K562 (cell line): ENCODE data around the gene NPEPPS. TPM values are rescaled to one million over a fixed set of nuclear protein-coding genes. Genes with fewer than 3 reads are reported as not detected.

Experiments
- ATAC-seq: fragments of 200-7000 bp; cut with Tn5 transposase; 3 replicates; pipeline ENCODE4 v1.9.1; 2020; ENCODE audit warnings: moderate library complexity
- BruUV-seq: library from RNA; stranded (reverse); fragments of 400-500 nt; replicated peaks from 2 replicates; lab custom pipeline; 2021; lab: Mats Ljungman, UMichigan
- CTCF ChIA-PET: fragments of 300-600 bp; formaldehyde crosslinking; extraction: SDS; loops from one replicate; lab custom pipeline; 2021; ENCODE audit warnings: low intra/inter-chr PET ratio; lab: Yijun Ruan, JAX
- POLR2A ChIA-PET: fragments of 300-600, 350-650 bp; sonication (Branson Sonifier 250); formaldehyde crosslinking; extraction: SDS; loops from one replicate; lab custom pipeline; 2021; ENCODE audit warnings: antibody characterized with exemption, inconsistent platforms; lab: Yijun Ruan, JAX
- DNase-seq, 4 experiments: peaks; one replicate each; pipeline versions ENCODE4 v3.0.0 to v3.0.0-alpha.2; 2011 to 2018; ENCODE audit warnings: low spot score in 3 of 4, mixed read lengths in 3 of 4; ENCODE audit errors: extremely low read depth in 1 of 4
- FAIRE-seq: peaks from 2 replicates; lab custom pipeline; 2011; peaks lifted over from hg19 to GRCh38; lab: Jason Lieb, UNC
- H2AFZ ChIP-seq: 2 replicates; pipeline ENCODE4 v1.6.0; 2011; ENCODE audit warnings: low read depth, low read length, control low read depth, inconsistent platforms
- H3K27ac ChIP-seq: fragments of 200-600 bp; 3 replicates; pipeline ENCODE4 v1.8.0; 2011; ENCODE audit warnings: low read depth, mild to moderate bottlenecking, control low read depth, inconsistent platforms, low read length, moderate library complexity, mixed read lengths; ENCODE audit errors: extremely low read depth
- H3K27me3 ChIP-seq, 2 experiments: fragments of 300-600 bp in 1 of 2; 2 replicates in 1 of 2; 3 replicates in 1 of 2; pipeline versions ENCODE4 v1.6.0 to v1.8.0; 2011; ENCODE audit warnings: inconsistent platforms in 2 of 2, low read length in 2 of 2, mild to moderate bottlenecking in 1 of 2, mixed read lengths in 1 of 2, moderate library complexity in 1 of 2; ENCODE audit not compliant: control insufficient read depth in 2 of 2, insufficient read depth in 2 of 2
- H3K36me3 ChIP-seq: fragments of 300-600 bp; 3 replicates; pipeline ENCODE4 v1.8.0; 2011; ENCODE audit warnings: mild to moderate bottlenecking, low read length, inconsistent platforms; ENCODE audit not compliant: control insufficient read depth, insufficient read depth
- H3K4me1 ChIP-seq, 2 experiments: fragments of 200-600 bp in 1 of 2; replicated peaks in 1 of 2; 2 replicates in 1 of 2; 3 replicates in 1 of 2; pipeline versions ENCODE4 v1.5.1 to v1.8.0; 2011; ENCODE audit warnings: inconsistent platforms in 2 of 2, low read length in 2 of 2, mild to moderate bottlenecking in 1 of 2, mixed read lengths in 1 of 2, moderate library complexity in 1 of 2; ENCODE audit not compliant: control insufficient read depth in 2 of 2, insufficient read depth in 2 of 2
- H3K4me2 ChIP-seq: 2 replicates; pipeline ENCODE4 v1.6.1; 2011; ENCODE audit warnings: low read length, control low read depth, inconsistent platforms, mixed read lengths; ENCODE audit not compliant: insufficient read depth
- H3K4me3 ChIP-seq: fragments of 200-600 bp; sonication (generic), shearing (Covaris generic); 2 replicates; pipeline ENCODE4 v1.5.1; 2016; ENCODE audit warnings: control low read depth, inconsistent platforms
- H3K79me2 ChIP-seq: fragments of 200-600 bp; 3 replicates; pipeline ENCODE4 v1.8.0; 2011; ENCODE audit warnings: low read length, inconsistent platforms; ENCODE audit not compliant: control insufficient read depth, insufficient read depth
- H3K9ac ChIP-seq, 2 experiments: 2 replicates each; pipeline versions ENCODE4 v1.6.0 to v1.6.1; 2011; ENCODE audit warnings: low read depth in 2 of 2, low read length in 2 of 2, control low read depth in 1 of 2, inconsistent platforms in 1 of 2, mild to moderate bottlenecking in 1 of 2, mixed read lengths in 1 of 2; ENCODE audit not compliant: insufficient read depth in 1 of 2
- H3K9me1 ChIP-seq: one replicate; pipeline ENCODE4 v1.6.0; 2011; ENCODE audit warnings: inconsistent platforms, mild to moderate bottlenecking, low read length, moderate library complexity; ENCODE audit not compliant: control insufficient read depth, insufficient read depth
- H3K9me3 ChIP-seq: replicated peaks from 2 replicates; pipeline ENCODE4 v1.5.1; 2011; ENCODE audit warnings: low read depth, low read length, inconsistent platforms; ENCODE audit not compliant: control insufficient read depth, insufficient read depth
- H4K20me1 ChIP-seq: replicated peaks from 2 replicates; pipeline ENCODE4 v1.6.1; 2011; ENCODE audit warnings: low read length, inconsistent platforms, mixed read lengths; ENCODE audit not compliant: control insufficient read depth, insufficient read depth
- BRF1 ChIP-seq: IDR thresholded peaks from 3 replicates; pipeline ENCODE4 v1.6.1; 2011; ENCODE audit warnings: borderline replicate concordance, mild to moderate bottlenecking; ENCODE audit not compliant: insufficient read length; ENCODE audit errors: extremely low read depth
- CREB1 ChIP-seq, 2 experiments: sonication (generic) in 1 of 2; formaldehyde crosslinking in 1 of 2; IDR thresholded peaks; 2 replicates each; pipeline versions ENCODE4 v1.6.1 to v1.8.0; 2012 to 2022; ENCODE audit warnings: inconsistent platforms in 1 of 2, mild to moderate bottlenecking in 1 of 2, missing genetic modification reagents in 1 of 2, moderate library complexity in 1 of 2
- ILK ChIP-seq: fragments of 450-650 bp; IDR thresholded peaks from 2 replicates; pipeline ENCODE4 v1.6.1; 2016; ENCODE audit warnings: missing genetic modification characterization, low read depth, mild to moderate bottlenecking, missing compliant biosample characterization, moderate library complexity, borderline replicate concordance
- IRF1 ChIP-seq: sonication (generic); formaldehyde crosslinking; IDR thresholded peaks from 2 replicates; pipeline ENCODE4 v1.8.0; 2022; ENCODE audit warnings: missing genetic modification reagents, mild to moderate bottlenecking, borderline replicate concordance
- KAT2B ChIP-seq: IDR thresholded peaks from one replicate; pipeline ENCODE4 v1.6.1; 2012; ENCODE audit warnings: low read depth, mild to moderate bottlenecking, control low read depth, inconsistent platforms, low read length, moderate library complexity
- MAFF ChIP-seq: IDR thresholded peaks from 2 replicates; pipeline ENCODE4 v1.6.1; 2012; ENCODE audit warnings: low read length, improper control_type of control experiment
- NBN ChIP-seq: fragments of 450-650 bp; IDR thresholded peaks from 2 replicates; pipeline ENCODE4 v1.6.1; 2016; ENCODE audit warnings: low read depth, mild to moderate bottlenecking
- SMARCB1 ChIP-seq: IDR thresholded peaks from 2 replicates; pipeline ENCODE4 v1.6.1; 2011; ENCODE audit warnings: improper control_type of control experiment, low read depth; ENCODE audit not compliant: insufficient read length
- SRSF3 ChIP-seq: fragments of 200-400 bp; formaldehyde crosslinking; IDR thresholded peaks from 2 replicates; pipeline ENCODE4 v1.6.1; 2016; ENCODE audit warnings: mild to moderate bottlenecking, low read length, moderate library complexity; ENCODE audit not compliant: insufficient read depth
- ZFP1 ChIP-seq: fragments of 450-650 bp; formaldehyde crosslinking; IDR thresholded peaks from 2 replicates; pipeline ENCODE4 v1.4.0; 2020; ENCODE audit warnings: mild to moderate bottlenecking, mixed read lengths
- ZNF212 ChIP-seq: fragments of 450-650 bp; formaldehyde crosslinking; IDR thresholded peaks from 2 replicates; pipeline ENCODE4 v1.4.0; 2020; ENCODE audit warnings: mild to moderate bottlenecking
- WGBS: fragments of 100-300 bp; shearing (Covaris generic); methylation state at CpG from one replicate; pipeline ENCODE4 v1.1.6; 2016; ENCODE audit warnings: low coverage, mixed read lengths; ENCODE audit not compliant: insufficient coverage; ENCODE audit errors: missing lambda C conversion rate; 5-methylcytosine and 5-hydroxymethylcytosine counted together
- in situ Hi-C: fragments of 300-500 bp; cut with MboI; formaldehyde crosslinking; loops from 4 replicates; pipeline ENCODE4 v1.15.0; 2018; ENCODE audit warnings: inconsistent platforms, mixed read lengths
- intact Hi-C: fragments of 100-400 bp; cut with micrococcal nuclease; formaldehyde crosslinking; loops from 2 replicates; pipeline ENCODE4 v1.14.2; 2022
- polyA plus RNA-seq, 8 experiments: library from polyadenylated mRNA; depleted of rRNA in 4 of 8; stranded (reverse) in 5 of 8; unstranded in 3 of 8; fragments of >200 nt; fragmentation: Nextera tagmentation in 2 of 8; fragmentation: Illumina TruSeq in 1 of 8; extraction: Ambion mirVana in 2 of 8; extraction: Trizol in 1 of 8; gene quantifications; 2 replicates each; pipeline versions ENCODE4 v1.2.1 to v1.2.3, GENCODE V29; 2011 to 2014; ENCODE audit warnings: inconsistent platforms in 1 of 8, missing spikeins in 1 of 8
- total RNA-seq, 7 experiments: library from RNA; depleted of rRNA in 6 of 7; stranded (reverse); fragments of >200 nt in 6 of 7; fragmentation: Illumina TruSeq in 2 of 7; extraction: Trizol in 2 of 7; gene quantifications; 2 replicates each; pipeline versions ENCODE4 v1.2.1 to v1.2.3, GENCODE V29; 2011 to 2021; ENCODE audit warnings: low replicate concordance in 1 of 7

Gene NPEPPS
- total and polyA plus RNA-seq, 9 of the 15 experiments (the other 6 are each of a cell fraction or from before 2014, with no cell fraction given), result 21.4 to 108 (median 46.0) TPM

GRCh38 chr17:47640076-47640475 is 109.2 kb downstream of the NPEPPS start:
- in situ Hi-C loops, result no loop called here
- Histone ChIP-seq H3K4me2 (no peak overlapping the region), H2AFZ (no peak overlapping the region), H4K20me1 (no peaks in the 10 kb centered on the region), H3K9me3 (no peaks in the 10 kb centered on the region), H3K27ac (no peak overlapping the region), H3K9me1 (no peaks in the 10 kb centered on the region), H3K4me1 (no peaks in the 10 kb centered on the region; a peak in 1 of 5 replicates), H3K79me2 (no peaks in the 10 kb centered on the region), H3K9ac (no peak overlapping the region), H3K4me3 (no peak overlapping the region), H3K27me3 (no peaks in the 10 kb centered on the region), H3K36me3 (no peaks in the 10 kb centered on the region)
- TF ChIP-seq ZNF212 (no peak), CREB1 (IDR thresholded peaks at IDR 0.05) (no peak), CREB1 (CRISPR knock-in tag; IDR thresholded peaks at IDR 0.05) (no peak), SRSF3 (no peak), SMARCB1 (no peak)
- 18% methylated on average over 3 of the region's 3 CpGs for WGBS
- POLR2A ChIA-PET, result no interaction called here
- DNase-seq (no peak), FAIRE-seq (no peak), ATAC-seq (no peak)
- intact Hi-C loops, result no loop called here
- no TSS peak for BruUV-seq
- CTCF ChIA-PET, result no interaction called here

GRCh38 chr17:47641202-47641601 is 110.3 kb downstream of the NPEPPS start:
- Histone ChIP-seq H2AFZ (no peak overlapping the region), H3K79me2 (no peaks in the 10 kb centered on the region), H3K4me3 (no peak overlapping the region), H3K36me3 (no peaks in the 10 kb centered on the region), H3K4me2 (no peak overlapping the region), H4K20me1 (no peaks in the 10 kb centered on the region), H3K9me1 (no peaks in the 10 kb centered on the region), H3K4me1 (no peaks in the 10 kb centered on the region; a peak in 1 of 5 replicates), H3K9me3 (no peaks in the 10 kb centered on the region), H3K27ac (no peak overlapping the region), H3K9ac (no peak overlapping the region), H3K27me3 (no peaks in the 10 kb centered on the region)
- in situ Hi-C loops, result no loop called here
- intact Hi-C loops, result no loop called here
- DNase-seq, result no peak
- POLR2A ChIA-PET, result no interaction called here
- CTCF ChIA-PET, result no interaction called here
- WGBS, result 54% methylated on average over 4 of the region's 4 CpGs
- FAIRE-seq, result no peak
- BruUV-seq, result no TSS peak
- no peak for ATAC-seq
- no peak for TF ChIP-seq BRF1
- no peak for TF ChIP-seq MAFF
- no peak for TF ChIP-seq IRF1 (CRISPR knock-in tag)
- TF ChIP-seq NBN, result no peak
- no peak for TF ChIP-seq ZFP1 (CRISPR knock-in tag)
- TF ChIP-seq KAT2B, result no peak
- TF ChIP-seq ILK, result no peak
